ENCODE measurements around the gene RNF144A.

- TF ChIP-seq CTCF (IDR thresholded peaks at IDR 0.05; ENCODE audit: poor library complexity), result no peak
- TF ChIP-seq EZH2phosphoT487 (IDR thresholded peaks at IDR 0.05; ENCODE audit: low read depth, severe bottlenecking, unreplicated experiment), result no peak
These were observed 11.0 kb upstream of the RNF144A start for GRCh38 chr2:6906165-6906741.
